ENCODE data around the gene COX8C.

COX8C gene, protein sequence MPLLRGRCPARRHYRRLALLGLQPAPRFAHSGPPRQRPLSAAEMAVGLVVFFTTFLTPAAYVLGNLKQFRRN

DNA sequence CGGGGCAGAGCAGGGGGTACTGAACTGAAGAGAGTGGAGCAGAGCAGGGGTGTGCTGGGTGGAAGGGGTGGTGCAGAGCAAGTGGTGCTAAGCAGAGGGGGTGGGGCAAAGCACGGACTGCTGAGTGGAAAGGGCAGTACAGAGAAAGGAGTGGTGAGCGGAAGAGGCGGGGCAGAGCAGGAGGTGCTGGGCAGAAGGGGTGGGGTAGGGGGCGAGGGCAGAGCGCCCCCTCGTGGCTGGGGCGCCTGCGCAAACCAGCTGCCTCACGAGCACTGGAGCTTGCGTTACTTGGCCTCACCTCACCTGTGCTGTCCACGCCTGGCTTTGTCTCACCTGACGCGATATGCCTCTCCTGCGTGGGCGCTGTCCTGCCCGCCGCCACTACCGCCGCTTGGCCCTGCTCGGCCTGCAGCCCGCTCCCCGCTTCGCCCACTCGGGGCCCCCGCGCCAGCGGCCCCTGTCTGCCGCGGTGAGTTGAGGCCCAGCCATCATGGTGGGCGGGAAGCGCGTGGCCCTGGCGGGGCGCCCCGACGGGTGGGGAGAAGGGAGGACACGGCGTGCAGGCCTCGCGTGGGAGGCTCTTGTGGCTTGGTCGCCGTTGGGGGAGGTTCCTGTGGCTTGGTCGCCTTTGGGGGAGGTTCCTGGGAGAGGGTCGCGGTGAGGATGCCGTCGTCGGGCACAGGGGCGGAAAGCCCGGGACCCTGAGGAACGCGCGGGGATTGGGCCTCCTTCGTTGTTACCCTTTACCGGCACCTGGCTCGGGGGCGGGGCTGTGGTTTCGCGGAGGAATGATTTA, at the start of gene COX8C:
TSS of gene COX8C (plus strand) at position 257 of the 796 bp plus-strand sequence. CDS start at position 344, 87 bp downstream.
- no peak for DNase-seq

DNA sequence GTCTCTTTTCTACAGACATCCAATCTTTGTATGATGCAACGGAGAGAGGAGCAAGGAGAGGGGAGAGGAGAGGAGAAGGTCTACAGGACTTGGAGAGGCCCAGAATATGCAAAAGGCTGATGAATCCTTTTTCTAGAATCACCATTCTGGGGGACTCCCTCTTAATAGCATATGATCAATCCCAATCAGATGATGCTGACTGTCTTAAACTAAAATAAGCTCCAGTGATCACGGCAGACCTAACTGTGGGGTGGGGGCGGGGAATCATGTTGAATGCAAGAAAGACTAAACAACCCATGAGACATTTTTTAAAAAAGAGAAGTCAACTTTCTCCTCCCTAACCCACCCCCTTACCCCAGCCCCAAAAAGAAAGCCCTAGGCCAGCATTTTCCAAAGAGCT, 47.6 kb upstream of the COX8C start:
- no peak for DNase-seq

DNA sequence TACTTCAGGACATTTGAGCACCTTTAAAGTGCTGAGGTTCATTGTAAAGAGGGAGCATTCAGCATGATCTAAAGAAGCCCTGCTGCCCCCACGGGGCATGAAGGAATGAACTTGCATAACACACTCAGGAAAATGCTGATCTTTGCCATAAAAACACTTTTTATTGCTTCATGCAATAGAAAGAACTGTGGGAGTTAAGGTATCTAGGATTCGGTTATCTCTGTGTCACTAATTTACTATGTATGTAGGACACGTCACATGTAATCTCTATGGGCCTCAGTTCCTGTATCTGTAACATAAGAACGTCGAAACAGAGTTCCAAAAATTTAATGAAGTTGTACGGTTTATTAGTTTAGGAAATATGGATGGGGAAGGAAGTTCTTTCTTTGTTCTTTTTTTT, 47.1 kb upstream of the COX8C start:
- DNase-seq = no peak

DNA sequence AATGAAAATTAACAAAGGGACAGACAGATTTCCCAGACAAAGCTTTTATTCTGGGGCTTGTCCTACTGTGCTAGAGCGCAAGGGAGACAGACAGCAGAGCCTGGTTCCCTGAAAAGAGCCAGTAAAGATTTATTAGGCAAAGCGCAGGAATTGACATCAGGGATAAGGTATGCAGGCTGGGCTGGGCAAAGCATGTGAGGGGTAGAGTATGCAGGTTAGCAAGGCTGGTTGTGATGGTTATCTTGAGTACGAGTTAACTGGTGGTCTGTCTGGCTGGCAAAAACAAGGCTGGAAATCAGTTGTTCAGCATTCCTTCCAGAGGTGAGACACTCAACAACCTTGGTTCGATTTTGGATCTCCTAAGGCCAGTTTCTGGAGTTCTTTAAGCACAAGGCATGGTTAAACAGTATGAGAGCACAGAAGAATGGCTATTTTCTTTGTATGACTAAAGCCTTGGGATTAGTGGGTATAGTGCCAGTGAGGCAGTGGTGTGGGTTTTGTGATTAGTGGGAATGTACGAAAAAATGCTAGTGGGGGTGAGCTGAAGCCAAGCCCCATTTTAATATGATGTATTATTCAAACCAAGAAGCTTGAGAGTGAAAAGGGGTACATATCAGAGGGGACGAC, 45.0 kb upstream of the COX8C start:
- no peak for DNase-seq

DNA sequence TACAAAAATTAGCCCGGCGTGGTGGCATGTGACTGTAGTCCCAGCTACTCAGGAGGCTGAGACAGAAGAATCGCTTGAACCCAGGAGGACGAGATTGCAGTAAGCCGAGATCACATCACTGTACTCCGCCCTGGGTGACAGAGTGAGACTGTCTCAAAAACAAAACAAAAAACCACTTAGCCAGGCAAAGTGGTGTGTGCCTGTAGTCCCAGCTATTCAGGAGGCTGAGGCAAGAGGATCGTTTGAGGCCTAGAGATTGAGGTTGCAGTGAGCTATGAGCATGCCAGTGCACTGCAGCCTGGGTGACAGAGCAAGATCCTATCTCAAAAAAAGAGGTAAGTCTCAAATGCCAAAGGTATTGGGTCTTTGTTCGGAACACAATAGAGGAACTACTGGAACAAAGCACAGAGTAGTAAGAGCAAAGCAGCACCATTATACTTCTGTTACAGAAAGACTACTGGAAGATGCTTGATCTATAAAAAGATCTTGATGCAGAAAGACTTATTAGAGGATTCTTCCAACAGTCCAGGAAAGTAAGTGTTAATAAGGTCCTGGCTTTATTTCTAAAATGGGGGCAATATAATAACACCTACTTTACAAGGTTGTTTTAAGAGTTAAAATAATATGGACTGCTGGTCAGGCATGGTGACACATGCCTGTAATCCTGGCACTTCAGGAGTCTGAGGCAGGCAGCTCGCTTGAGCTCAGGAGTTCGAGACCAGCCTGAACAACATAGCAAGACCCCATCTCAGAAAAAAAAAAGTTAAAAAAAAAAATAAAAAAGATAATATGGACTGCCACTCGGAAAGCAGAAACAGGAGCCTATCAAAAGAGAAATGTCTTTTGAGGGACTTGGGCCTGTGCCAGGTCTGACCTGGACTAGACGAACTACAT, 44.0 kb upstream of the COX8C start:
- DNase-seq = no peak

DNA sequence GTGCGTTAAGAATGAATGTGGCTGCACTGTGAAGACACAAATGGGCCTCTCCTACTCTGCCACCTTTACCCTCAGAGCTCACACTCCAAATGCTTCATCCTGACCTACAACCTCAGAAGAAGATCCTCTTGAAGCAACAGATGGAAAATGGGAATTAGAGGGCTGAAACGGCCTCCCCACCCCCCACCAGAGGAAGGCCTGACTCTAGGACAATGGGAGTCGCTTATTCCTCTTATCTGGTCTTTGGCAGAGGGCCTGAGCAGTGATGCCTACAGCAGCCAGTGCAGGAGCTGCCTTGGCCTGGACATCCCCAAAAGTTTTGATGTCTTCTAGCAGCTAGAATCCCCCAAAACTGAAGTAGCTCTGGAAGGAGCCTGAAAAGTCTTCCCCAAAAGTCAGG, 43.3 kb upstream of the COX8C start:
- no peak for DNase-seq

DNA sequence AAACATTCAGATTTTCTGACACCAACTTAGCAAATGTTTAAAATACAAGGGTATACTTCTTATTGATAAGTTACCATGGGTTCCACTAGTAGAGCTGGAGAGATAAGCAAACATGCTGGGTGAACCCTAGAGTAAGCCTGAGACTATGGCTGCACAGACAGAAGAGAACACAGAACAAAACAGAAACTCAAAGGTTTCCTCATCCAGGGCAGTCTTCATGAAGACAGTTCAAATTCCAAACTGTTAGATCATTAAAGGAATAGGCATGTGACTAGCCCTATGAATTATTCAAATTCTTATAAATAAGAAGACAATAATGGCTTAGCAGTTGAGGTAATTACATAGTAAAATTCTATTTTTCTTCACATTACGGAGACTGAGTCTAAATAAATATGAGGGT, 42.2 kb upstream of the COX8C start:
- DNase-seq = no peak

DNA sequence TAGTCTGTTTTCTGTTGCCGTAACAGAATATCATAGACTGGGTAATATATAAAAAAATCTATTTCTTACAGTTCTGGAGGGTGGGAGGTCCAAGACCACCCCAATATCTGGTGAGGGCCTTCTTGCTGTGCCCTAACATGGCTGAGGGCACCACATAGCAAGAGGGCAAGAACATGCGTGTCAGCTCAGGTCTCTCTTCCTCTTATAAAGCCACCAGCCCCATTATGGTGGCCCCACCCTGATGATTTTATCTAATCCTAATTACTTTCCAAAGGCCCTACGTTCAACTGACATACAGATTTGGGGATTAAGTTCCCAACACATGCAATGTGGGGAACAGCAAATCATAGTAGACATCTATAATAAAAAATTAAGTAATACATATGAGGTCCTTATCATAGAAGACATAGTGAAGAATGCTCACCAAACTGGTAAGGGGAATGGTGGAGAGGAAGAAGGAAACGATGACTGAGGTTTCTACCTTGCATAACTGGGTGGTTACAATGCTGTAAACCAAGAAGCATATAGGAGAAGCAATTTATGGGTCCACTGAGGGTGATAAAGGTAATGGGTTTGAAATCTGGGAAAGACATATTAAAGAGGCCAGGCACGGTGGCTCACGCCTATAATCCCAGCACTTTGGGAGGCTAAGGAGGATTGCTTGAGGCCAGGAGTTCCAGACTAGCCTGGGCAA, 41.1 kb upstream of the COX8C start:
- DNase-seq = no peak

DNA sequence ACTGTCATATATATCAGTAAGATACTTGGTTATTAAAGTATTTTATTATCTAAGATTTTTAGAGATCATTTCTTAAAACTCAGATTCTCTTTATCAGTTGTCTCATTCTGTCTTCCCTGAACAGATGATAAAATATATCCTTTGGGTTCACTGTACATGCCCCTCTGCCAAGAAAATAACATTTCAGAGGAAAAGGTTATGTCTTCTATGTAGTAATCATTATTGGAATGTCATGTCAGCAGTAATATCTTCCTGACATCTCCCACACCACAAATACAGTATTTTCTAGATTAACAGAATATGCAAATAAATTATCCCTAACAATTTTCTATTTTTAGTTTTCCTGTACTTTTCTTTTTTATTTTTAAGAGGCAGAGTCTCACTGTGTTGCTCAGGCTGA, 40.2 kb upstream of the COX8C start:
- DNase-seq = no peak

DNA sequence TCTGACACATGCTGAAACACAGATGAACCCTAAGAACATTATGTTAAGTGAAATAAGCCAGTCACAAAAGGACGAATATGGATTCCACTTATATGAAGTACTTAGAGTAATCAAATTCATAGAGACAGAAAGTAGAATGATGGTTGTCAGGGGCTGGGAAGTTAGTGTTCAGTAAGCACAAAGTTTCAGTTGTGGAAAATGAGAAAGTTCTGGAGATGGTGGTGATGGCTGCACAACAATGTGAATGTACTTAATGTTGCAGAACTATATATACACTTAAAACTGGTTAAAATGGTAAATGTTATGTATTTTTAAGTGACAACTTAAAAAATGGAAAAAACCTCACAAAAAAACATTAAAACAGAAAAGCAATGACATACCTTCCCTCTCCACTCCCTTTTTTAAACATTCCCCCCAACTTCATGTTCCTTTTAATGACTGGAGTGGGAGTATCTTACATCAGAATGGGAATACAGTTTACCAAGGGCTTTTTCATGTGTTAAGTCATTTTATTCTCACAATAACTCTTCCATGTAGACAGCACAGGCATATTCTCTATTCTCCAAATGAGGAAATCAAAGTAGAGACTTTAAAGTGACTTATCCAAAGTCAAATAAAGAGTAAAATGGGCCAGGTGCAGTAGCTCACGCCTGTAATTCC, 38.2 kb upstream of the COX8C start:
- no peak for DNase-seq

DNA sequence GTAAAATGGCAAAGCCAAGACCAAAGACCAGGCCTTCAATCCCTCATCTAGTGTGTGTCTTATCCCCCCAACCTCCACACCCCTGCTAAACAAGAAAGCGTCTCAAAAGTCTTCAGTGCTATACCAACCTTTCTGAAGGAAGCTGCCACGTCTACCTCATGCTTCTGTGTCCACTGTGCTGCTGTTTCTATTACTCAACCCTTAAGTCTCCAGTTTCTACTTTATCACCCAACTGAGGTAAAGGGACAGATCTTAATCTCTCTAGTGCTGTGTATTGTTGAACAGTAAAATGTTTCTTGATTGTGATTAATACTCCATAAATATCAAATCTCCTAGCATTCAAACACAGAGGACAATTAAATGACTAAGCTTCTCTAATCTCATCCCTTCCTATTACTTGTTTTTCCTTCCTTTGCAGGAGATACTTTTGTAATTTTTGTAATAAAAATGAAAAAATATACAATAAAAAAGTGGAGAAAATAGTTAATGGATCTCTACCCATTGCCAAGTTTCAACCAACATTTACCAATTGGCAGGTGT, 37.5 kb upstream of the COX8C start:
- no peak for DNase-seq

DNA sequence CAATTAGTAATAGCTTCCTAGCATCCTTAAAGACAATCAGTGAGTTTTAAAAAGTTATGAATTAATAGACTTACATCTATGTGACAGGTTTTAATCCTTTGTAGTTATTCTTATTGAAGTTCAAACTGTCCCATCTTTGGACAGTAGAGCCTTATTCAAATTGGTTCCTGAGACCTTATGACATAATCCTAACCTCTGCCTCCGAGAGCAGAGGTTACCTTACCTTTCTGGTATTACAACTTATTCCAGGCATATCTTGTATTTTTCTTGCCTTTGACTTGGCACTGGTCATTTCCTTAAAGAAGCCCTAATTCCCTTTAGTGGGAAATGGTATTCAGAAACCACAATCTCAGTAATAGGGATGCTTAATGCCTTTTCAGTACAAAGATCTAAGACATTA, 35.9 kb upstream of the COX8C start:
- DNase-seq = no peak

DNA sequence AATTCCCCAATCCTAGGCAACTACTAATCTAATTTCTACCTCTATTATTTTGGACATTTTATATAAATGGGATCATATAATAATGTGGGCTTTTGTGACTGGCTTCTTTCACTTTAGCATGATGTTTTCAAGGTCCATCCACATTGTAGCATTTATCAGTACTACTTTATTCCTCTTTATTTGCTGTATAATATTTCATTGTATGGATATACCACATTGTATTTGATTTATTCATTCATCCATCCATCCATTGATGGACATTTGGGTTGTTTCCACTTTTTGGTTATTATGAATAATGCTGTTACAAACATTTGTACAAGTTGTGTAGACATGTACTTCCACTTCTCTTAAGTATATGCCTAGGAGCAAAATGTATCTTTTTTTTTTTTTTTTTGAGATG, 31.4 kb upstream of the COX8C start:
- DNase-seq = no peak

DNA sequence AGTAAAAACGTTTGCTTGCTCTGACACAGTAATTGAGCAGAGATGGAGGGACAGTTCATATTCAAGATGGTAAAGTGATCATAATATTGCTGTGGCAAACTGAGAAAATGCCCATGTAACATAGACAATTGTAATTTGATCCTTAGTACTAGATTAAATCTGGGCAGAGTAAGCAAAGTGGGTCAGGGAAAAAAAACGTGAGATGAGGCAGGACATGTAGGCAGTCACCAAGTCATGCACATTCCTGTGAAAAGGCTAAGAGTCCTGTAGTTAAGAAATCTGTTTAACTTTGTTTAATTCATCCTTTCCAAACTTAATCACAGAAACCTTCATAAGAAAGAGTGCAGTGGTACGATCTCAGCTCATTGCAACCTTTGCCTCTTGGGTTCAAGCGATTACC, 30.3 kb upstream of the COX8C start:
- DNase-seq = no peak

DNA sequence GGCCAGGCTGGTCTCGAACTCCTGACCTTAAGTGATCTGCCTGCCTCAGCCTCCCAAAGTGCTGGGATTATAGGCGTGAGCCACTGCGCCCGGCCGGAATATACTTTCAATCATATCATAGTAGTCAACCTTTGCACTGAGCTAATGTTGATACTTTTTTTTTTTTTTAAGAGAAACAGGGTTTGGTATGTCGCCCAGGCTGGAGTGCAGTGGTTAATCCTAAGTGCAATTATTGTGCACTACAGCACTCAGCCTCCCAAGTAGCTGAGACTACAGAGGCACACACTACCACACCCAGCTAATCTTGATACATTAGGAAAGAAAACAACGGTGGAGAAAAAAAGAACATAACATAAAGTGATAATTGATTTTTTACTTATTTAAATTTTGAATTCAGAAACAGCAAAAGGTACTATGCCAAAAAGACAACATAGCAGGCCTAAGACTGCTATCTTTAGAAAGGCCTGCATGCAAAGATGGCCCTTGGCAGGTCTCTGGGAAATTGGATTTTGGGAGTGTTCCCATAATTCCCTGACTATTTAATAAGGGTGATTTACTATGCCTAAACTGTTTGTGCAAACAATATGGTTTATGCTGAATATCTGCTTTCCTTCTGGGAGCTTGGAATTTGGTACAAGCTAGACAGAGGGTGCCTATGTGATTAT, 29.6 kb upstream of the COX8C start:
- no peak for DNase-seq

DNA sequence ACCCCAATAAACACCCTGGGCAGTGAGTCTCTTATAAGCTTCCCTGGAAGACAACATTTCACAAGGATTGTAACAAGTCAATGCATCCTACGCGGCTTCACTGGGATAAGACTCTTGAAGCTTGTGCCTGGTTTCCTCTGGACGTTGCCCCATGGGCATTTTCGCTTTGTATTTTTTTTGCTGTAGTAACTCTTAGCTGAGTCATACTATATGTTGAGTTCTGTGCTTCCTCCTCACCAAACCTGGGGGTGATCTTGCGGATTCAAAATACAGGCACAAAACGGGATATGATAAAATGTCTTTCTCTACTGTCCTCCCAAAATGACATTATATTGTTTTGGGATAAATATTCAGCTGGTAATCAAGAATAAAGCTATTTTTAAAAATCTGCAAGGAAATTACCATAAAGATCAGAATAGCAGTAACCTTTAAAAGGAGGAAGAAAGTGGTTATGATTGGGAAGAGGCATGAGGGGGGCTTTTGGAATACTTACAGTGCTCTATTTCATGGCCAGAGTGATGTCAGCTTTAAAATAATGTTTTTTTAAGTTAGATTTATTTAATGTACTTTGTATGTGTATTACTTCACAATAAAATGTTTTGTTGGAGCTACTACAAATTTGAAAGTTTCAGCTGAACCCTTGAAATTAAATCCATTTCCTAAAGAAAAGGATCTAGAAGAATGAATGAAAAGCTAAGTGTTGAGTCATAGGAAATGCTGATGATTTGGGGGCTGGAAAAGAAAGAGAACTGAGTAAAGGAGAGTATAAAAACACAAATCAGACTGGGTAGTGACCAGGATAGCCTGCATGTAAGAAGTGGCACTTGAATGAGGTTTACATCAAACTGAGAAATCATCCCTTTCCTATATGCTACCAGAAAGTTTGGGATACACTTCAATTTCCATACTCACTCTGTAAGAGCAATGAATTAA, 28.8 kb upstream of the COX8C start:
- DNase-seq = no peak

DNA sequence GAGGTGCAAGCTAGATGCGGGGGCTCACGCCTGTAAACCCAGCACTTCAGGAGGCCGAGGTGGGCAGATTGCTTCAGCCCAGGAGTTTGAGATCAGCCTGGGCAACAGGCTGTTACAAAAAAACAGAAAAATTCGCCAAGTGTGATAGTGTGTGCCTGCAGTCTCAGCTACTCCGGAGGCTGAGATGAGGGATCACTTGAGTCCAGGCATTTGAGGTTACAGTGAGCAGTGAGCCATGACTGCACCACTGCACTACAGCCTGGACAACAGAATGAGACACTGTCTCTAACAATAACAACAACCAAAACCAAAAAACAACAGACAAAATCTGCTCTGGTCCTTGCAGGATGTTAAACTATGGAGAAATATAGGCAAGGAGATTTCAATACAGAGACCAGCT, 28.1 kb upstream of the COX8C start:
- DNase-seq = no peak

DNA sequence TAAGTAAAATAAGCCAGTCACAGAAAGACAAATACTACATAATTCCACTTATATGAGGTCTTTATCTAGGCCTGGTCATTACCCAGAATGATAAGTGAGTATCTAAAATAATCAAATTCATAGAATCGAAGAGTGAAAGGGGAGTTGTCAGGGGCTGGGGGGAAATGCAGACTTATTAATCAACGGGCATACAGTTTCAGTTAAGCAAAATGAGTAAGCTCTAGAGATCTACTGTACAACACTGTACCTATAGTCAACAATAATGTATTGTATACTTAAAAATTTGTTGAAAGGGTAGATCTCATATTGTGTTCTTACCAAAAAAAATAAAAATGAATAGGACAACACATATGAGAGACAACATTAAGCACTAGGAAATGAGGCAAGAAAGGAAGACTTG, 27.5 kb upstream of the COX8C start:
- DNase-seq = no peak

DNA sequence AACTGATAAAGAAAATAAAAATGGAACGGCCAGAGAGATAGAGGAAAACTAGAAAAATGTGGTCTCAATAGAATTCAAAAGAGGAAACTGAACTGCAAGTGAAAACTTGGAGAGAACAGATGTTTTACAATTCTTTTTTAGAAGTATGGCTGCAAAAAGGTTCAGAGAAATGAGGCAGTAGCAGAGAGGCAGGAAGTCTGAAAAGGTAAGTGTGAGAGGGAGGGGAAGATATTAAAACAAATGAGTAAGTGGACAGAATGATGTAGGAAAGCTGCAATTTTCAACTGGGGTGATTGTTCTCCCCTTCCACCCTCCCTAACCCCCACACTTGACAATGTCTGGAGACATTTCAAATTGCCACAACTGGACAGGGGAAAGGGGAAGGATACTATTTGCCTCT, 27.0 kb upstream of the COX8C start:
- no peak for DNase-seq

DNA sequence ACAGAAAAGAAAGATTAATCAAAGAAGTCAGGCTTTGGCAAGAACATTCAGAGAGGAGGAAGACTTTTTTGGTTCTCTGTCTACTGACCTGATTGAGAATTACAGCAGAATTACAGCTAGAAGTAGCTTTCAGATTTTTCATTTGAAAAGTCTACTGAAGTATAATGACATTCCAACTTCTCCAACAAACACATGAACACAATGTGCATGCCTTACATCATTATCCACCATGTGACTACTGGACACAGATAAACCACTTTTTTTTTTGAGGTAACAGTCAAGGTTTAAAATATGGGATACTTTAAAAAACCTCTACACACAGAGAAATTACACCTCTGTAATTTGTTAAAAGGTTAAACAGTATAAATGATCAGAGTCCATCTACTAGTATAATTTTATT, 26.5 kb upstream of the COX8C start:
- no peak for DNase-seq
